Endothelial cell of umbilical vein (primary cell): ENCODE data around the gene RBMS1. TPM values are rescaled to one million over a fixed set of nuclear protein-coding genes. Genes with fewer than 3 reads are reported as not detected.

ENCODE experiments used
- BruUV-seq: library from RNA; stranded (reverse); fragments of 400-500 nt; replicated peaks from 2 replicates; lab custom pipeline; 2021; lab: Mats Ljungman, UMichigan
- CTCF ChIA-PET: fragments of 300-600, 350-600 bp; sonication (Branson Sonifier 250); formaldehyde crosslinking; loops from one replicate; lab custom pipeline; 2021; ENCODE audit warnings: antibody characterized with exemption, inconsistent platforms; lab: Charles Lee
- POLR2A ChIA-PET: fragments of 300-600, 350-600 bp; sonication (Branson Sonifier 250); formaldehyde crosslinking; loops from one replicate; lab custom pipeline; 2021; ENCODE audit warnings: antibody characterized with exemption, inconsistent platforms; lab: Charles Lee
- DNase-seq: peaks from one replicate; pipeline ENCODE4 v3.0.0-alpha.2; 2011; ENCODE audit warnings: low read depth, low spot score
- FAIRE-seq: peaks from 2 replicates; lab custom pipeline; 2011; peaks lifted over from hg19 to GRCh38; lab: Jason Lieb, UNC
- H2AFZ ChIP-seq: 2 replicates; pipeline ENCODE4 v1.6.0; 2012; ENCODE audit warnings: low read depth, low read length, control low read depth, inconsistent platforms
- H3K27ac ChIP-seq: 2 replicates; pipeline ENCODE4 v1.5.1; 2011; ENCODE audit warnings: low read depth, mild to moderate bottlenecking, control low read depth, low read length, moderate library complexity; ENCODE audit not compliant: insufficient read depth
- H3K27me3 ChIP-seq, 2 experiments: 2 replicates each; pipeline versions ENCODE4 v1.6.0 to v1.6.1; 2011; ENCODE audit warnings: low read length in 2 of 2, mixed read lengths in 1 of 2; ENCODE audit not compliant: control insufficient read depth in 2 of 2, insufficient read depth in 2 of 2
- H3K36me3 ChIP-seq, 2 experiments: 2 replicates in 1 of 2; 3 replicates in 1 of 2; pipeline ENCODE4 v1.5.1; 2011; ENCODE audit warnings: low read length in 2 of 2, mild to moderate bottlenecking in 1 of 2, moderate library complexity in 1 of 2; ENCODE audit not compliant: control insufficient read depth in 2 of 2, insufficient read depth in 2 of 2; ENCODE audit errors: extremely low read depth in 1 of 2
- H3K4me1 ChIP-seq: 3 replicates; pipeline ENCODE4 v1.5.1; 2011; ENCODE audit warnings: mild to moderate bottlenecking, low read length; ENCODE audit not compliant: control insufficient read depth, insufficient read depth; ENCODE audit errors: extremely low read depth
- H3K4me2 ChIP-seq: 2 replicates; pipeline ENCODE4 v1.6.1; 2011; ENCODE audit warnings: low read length, control low read depth, mixed read lengths; ENCODE audit not compliant: insufficient read depth
- H3K4me3 ChIP-seq, 3 experiments: fragments of 200-600 bp in 1 of 3; sonication (generic), shearing (Covaris generic) in 1 of 3; replicated peaks in 1 of 3; 2 replicates each; pipeline ENCODE4 v1.5.1; 2011 to 2016; ENCODE audit warnings: control low read depth in 3 of 3, low read length in 3 of 3, mild to moderate bottlenecking in 2 of 3, inconsistent platforms in 1 of 3, low read depth in 1 of 3, moderate library complexity in 1 of 3; ENCODE audit not compliant: insufficient read depth in 1 of 3
- H3K79me2 ChIP-seq: 2 replicates; pipeline ENCODE4 v1.6.0; 2012; ENCODE audit warnings: low read length, inconsistent platforms; ENCODE audit not compliant: control insufficient read depth, insufficient read depth
- H3K9ac ChIP-seq: replicated peaks from 2 replicates; pipeline ENCODE3; 2011; ENCODE audit warnings: low read length, control low read depth; ENCODE audit not compliant: insufficient read depth; ENCODE audit errors: extremely low read depth
- H3K9me1 ChIP-seq: replicated peaks from 3 replicates; pipeline ENCODE4 v1.6.0; 2011; ENCODE audit warnings: mild to moderate bottlenecking, low read length; ENCODE audit not compliant: control insufficient read depth, insufficient read depth; ENCODE audit errors: extremely low read depth
- H3K9me3 ChIP-seq: replicated peaks from 2 replicates; pipeline ENCODE4 v1.5.1; 2012; ENCODE audit warnings: low read length, inconsistent platforms; ENCODE audit not compliant: control insufficient read depth, insufficient read depth
- H4K20me1 ChIP-seq: replicated peaks from 2 replicates; pipeline ENCODE3; 2011; ENCODE audit warnings: mild to moderate bottlenecking, low read length; ENCODE audit not compliant: control insufficient read depth, insufficient read depth; ENCODE audit errors: extremely low read depth
- CTCF ChIP-seq, 2 donors: IDR thresholded peaks; 1 replicate in 1 of 2; 2 replicates in 1 of 2; pipeline ENCODE4 v1.5.1; 2011; ENCODE audit warnings: low read length in 2 of 2, mild to moderate bottlenecking in 2 of 2, moderate library complexity in 2 of 2, control low read depth in 1 of 2, inconsistent platforms in 1 of 2, low read depth in 1 of 2; ENCODE audit not compliant: insufficient read depth in 1 of 2; ENCODE audit errors: extremely low read depth in 1 of 2
- EZH2 ChIP-seq: IDR thresholded peaks from 2 replicates; pipeline ENCODE4 v1.6.1; 2012; ENCODE audit warnings: borderline replicate concordance, low read depth, mild to moderate bottlenecking, moderate library complexity, low read length, inconsistent platforms; ENCODE audit not compliant: severe bottlenecking
- FOS ChIP-seq: IDR thresholded peaks from 2 replicates; pipeline ENCODE4 v1.6.1; 2011; ENCODE audit warnings: mild to moderate bottlenecking, low read length, moderate library complexity, borderline replicate concordance; ENCODE audit not compliant: insufficient read depth
- GATA2 ChIP-seq: IDR thresholded peaks from 2 replicates; pipeline ENCODE4 v1.7.0; 2011; ENCODE audit warnings: low read depth, mild to moderate bottlenecking, moderate library complexity, mixed read lengths, low read length; ENCODE audit not compliant: insufficient read length, insufficient read depth
- JUN ChIP-seq: IDR thresholded peaks from 2 replicates; pipeline ENCODE4 v1.6.1; 2011; ENCODE audit warnings: borderline replicate concordance, low read depth; ENCODE audit not compliant: insufficient read length, insufficient read depth
- MAX ChIP-seq: IDR thresholded peaks from 2 replicates; pipeline ENCODE4 v1.6.1; 2011; ENCODE audit not compliant: insufficient read depth, insufficient read length
- MYC ChIP-seq: IDR thresholded peaks from one replicate; pipeline ENCODE4 v1.6.1; 2011; ENCODE audit warnings: mild to moderate bottlenecking, low read depth, low read length
- POLR2A ChIP-seq: IDR thresholded peaks from 2 replicates; pipeline ENCODE4 v1.6.1; 2012; ENCODE audit warnings: low read depth, mild to moderate bottlenecking, control low read depth, low read length
- POLR2AphosphoS5 ChIP-seq: IDR thresholded peaks from 2 replicates; pipeline ENCODE4 v1.6.1; 2012; ENCODE audit warnings: low read depth, mild to moderate bottlenecking, control low read depth, low read length, moderate library complexity; ENCODE audit not compliant: insufficient read depth
- dilution Hi-C: fragments of 300-500 bp; cut with MboI; formaldehyde crosslinking; loops from one replicate; pipeline ENCODE4 v1.15.0; 2019; ENCODE audit warnings: low sequenced_read_pairs; ENCODE audit not compliant: extremely low pct_ligation_motif_present
- intact Hi-C: fragments of 100-400 bp; cut with micrococcal nuclease; formaldehyde crosslinking; loops from one replicate; pipeline ENCODE4 v1.10.0; 2022
- polyA plus RNA-seq, 4 experiments: library from polyadenylated mRNA; depleted of rRNA in 3 of 4; stranded (reverse) in 3 of 4; unstranded in 1 of 4; fragments of >200 nt; gene quantifications; 2 replicates each; pipeline versions ENCODE4 v1.2.1 to v1.2.3, GENCODE V29; 2011 to 2012; ENCODE audit warnings: missing spikeins in 1 of 4
- total RNA-seq: library from RNA; stranded (reverse); gene quantifications from 2 replicates; pipeline ENCODE4 v1.2.3, GENCODE V29; 2021

The RBMS1 gene
- total and polyA plus RNA-seq, 2 donors (not counting 3 experiments of a cell fraction or from before 2014, with no cell fraction given), result 60.0 to 93.3 TPM

GRCh38 chr2:160460333-160460731, 33.3 kb downstream of the RBMS1 start:
- POLR2A ChIA-PET, result no interaction called here
- H3K9me3 ChIP-seq, result no peaks in the 10 kb centered on the region
- dilution Hi-C loops, result no loop called here
- CTCF ChIA-PET, result interaction anchor here (0.6 kb wide), 1 partner anchor 26 kb away, joined by 3 read pairs; no protein-coding TSS in a partner anchor
- H3K27me3 ChIP-seq, result no peaks in the 10 kb centered on the region
- no peaks in the 10 kb centered on the region for H3K36me3 ChIP-seq
- no peak overlapping the region for H3K4me3 ChIP-seq
- no peak overlapping the region for H2AFZ ChIP-seq
- H3K79me2 ChIP-seq, result peaks cover 76% of the 10 kb centered on the region
- TF ChIP-seq POLR2AphosphoS5, result no peak
- TF ChIP-seq POLR2A, result no peak
- TF ChIP-seq EZH2, result no peak
- no peak for TF ChIP-seq FOS
- no peak for TF ChIP-seq MAX
- TF ChIP-seq GATA2, result no peak
- no peak for TF ChIP-seq CTCF (IDR thresholded peaks at IDR 0.05; ENCODE audit: extremely low read depth in 1 of 2, insufficient read depth in 1 of 2, low read depth in 1 of 2, low read length in 2 of 2)
- no peak for TF ChIP-seq JUN
- no peak for TF ChIP-seq MYC
- H3K9me1 ChIP-seq, result no peaks in the 10 kb centered on the region
- no peaks in the 10 kb centered on the region for H4K20me1 ChIP-seq
- FAIRE-seq (no peak), DNase-seq (no peak)
- intact Hi-C loops, result no loop called here
- peaks cover under 1% of the 10 kb centered on the region for H3K4me1 ChIP-seq
- no peak overlapping the region for H3K4me2 ChIP-seq
- H3K27ac ChIP-seq, result no peak overlapping the region
- no peak overlapping the region for H3K9ac ChIP-seq
- BruUV-seq, result no TSS peak
